Measurements from ENCODE around the gene MAST4. TPM values are rescaled to one million over a fixed set of nuclear protein-coding genes. Genes with fewer than 3 reads are reported as not detected.

The MAST4 gene
- total and polyA plus RNA-seq, 12 donors: 29.6 to 93.3 (median 76.6) TPM

GRCh38 chr5:66642538-66642937 is 46.3 kb downstream of the MAST4 start:
- H3K27me3 ChIP-seq: no peaks in the 10 kb centered on the region
- no peak for TF ChIP-seq CTCF (IDR thresholded peaks at IDR 0.05)

DNA sequence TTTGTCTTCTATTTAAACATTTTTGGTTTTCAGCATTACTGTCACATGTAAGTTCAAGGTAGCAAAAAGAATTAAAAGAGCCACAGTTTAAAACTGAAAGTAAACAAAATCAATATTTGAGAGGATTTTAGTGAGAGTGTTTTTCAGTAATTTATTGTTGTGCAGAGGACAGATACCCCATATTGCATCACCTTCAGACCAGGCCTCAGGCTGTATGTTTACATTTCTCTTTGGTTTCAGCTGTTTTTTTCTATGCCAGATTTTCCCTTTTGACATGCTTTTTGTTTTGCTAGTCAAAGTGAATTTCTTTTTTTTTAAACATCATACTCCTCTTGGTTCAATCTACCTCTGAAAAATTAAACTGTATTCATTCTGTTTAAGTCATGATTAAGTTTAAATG is 47.2 kb downstream of the MAST4 start:
- intact Hi-C loops (cut with DNase I): no loop called here
- no peaks in the 10 kb centered on the region for H3K36me3 ChIP-seq
- no peak for DNase-seq
- H3K4me1 ChIP-seq: peaks cover 0 to 43% (median 25%) of the 10 kb centered on the region in 9 donors
- no peak for TF ChIP-seq CTCF (IDR thresholded peaks at IDR 0.05)
- no peaks in the 10 kb centered on the region for H3K27me3 ChIP-seq
- H3K9me3 ChIP-seq: peaks cover 0 to 8% (median 0%) of the 10 kb centered on the region in 11 donors
- H3K27ac ChIP-seq: no peak overlapping the region
- no peak for ATAC-seq
- H3K4me3 ChIP-seq: no peak overlapping the region

More at GRCh38 chr5:66642538-66642937, 46.3 kb downstream of the MAST4 start:
- Histone ChIP-seq H3K36me3 (no peaks in the 10 kb centered on the region), H3K4me1 (peaks cover 5 to 47% (median 32%) of the 10 kb centered on the region in 9 donors), H3K27ac (no peak overlapping the region), H3K4me3 (no peak overlapping the region), H3K9me3 (peaks cover 0 to 8% (median 0%) of the 10 kb centered on the region in 11 donors)
- ATAC-seq: no peak
- DNase-seq: no peak
- intact Hi-C loops (cut with DNase I): no loop called here
- 78 to 86% methylated on average over 3 of the region's 3 CpGs for WGBS, 2 donors

DNA sequence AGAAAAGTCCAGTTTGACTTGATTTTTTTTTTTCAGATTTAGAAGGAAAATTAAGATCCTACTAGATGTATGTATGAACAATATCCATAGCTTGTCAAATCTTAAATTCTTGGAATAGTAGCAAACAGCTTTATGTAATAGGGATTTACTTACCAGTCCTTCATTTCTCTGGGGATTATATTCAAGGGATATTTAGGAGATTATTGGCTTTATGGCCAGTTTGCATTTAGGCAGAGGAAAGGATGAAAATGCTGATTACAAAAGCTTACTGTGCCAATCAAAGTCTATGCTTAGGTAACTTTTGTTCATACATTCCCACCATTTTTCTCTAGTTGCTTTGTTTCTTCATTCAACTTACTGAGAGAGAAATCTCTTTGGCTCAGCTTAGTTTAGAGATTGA is 47.9 kb downstream of the MAST4 start:
- no peaks in the 10 kb centered on the region for H3K27me3 ChIP-seq
- no peak for TF ChIP-seq CTCF (IDR thresholded peaks at IDR 0.05)
- H3K4me3 ChIP-seq: no peak overlapping the region
- H3K9me3 ChIP-seq: peaks cover 0 to 8% (median 0%) of the 10 kb centered on the region in 11 donors
- no peak for DNase-seq
- no peak overlapping the region for H3K27ac ChIP-seq
- H3K4me1 ChIP-seq: peaks cover 0 to 37% (median 20%) of the 10 kb centered on the region in 9 donors
- no peaks in the 10 kb centered on the region for H3K36me3 ChIP-seq
- ATAC-seq: no peak
- intact Hi-C loops (cut with DNase I): no loop called here

GRCh38 chr5:66645039-66645438 is 48.8 kb downstream of the MAST4 start:
- Histone ChIP-seq H3K36me3 (no peaks in the 10 kb centered on the region), H3K4me1 (peaks cover 0 to 29% (median 12%) of the 10 kb centered on the region in 9 donors), H3K9me3 (peaks cover 0 to 8% (median 0%) of the 10 kb centered on the region in 11 donors), H3K27ac (no peak overlapping the region), H3K27me3 (no peaks in the 10 kb centered on the region), H3K4me3 (no peak overlapping the region)
- ATAC-seq: no peak
- WGBS, 2 donors: 66 to 76% methylated on average over 3 of the region's 3 CpGs
- intact Hi-C loops (cut with DNase I): no loop called here
- DNase-seq: no peak
- TF ChIP-seq CTCF (IDR thresholded peaks at IDR 0.05): no peak
